ENCODE measurements around the gene ERBB4.
"Not testable (repeated sequence)": the region's sequence is repeated elsewhere in the genome, so short reads cannot be mapped to it uniquely, and the experiment has no call there.

Gene ERBB4

DNA sequence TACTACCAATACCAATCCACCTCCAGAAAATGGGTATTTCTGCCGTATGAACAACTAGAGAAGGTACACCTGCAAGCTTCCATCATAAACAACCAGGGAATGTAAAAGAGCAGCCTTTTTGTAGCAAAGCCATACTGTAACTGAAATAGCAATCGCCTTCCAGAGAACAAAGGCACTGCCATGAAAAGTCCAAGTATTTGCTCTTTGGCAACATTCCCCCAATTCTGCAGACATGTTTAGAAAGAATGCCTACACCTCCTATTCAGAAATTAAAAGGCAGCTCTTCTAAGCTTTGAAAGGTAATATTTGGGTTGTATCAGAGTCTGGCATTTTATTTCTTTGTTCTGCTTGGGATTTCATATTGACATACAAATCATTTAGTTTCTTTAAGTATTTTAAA lies 487.7 kb downstream of the ERBB4 start:
- no peak for DNase-seq

DNA sequence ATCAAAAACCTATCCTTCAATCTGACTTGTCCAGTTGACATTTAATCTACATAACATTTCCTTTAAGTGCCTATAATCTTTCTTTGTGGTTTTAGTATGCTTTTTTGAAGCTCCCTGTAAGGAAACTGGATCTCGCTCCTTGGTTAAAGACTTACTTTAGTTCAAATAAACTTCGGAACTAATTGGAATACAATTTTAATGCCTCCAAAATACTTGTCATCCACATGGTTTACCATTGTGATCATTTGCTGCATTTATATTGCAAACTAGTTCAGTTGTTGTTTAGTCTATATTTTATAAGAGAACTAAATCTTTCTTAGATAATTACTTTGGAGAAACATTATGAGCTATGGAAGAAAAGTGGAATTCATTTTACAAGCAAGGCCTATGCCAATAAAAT lies 496.0 kb downstream of the ERBB4 start:
- no peak for DNase-seq

GRCh38 chr2:212037062-212037461 lies 501.5 kb downstream of the ERBB4 start:
- DNase-seq, result no peak

DNA sequence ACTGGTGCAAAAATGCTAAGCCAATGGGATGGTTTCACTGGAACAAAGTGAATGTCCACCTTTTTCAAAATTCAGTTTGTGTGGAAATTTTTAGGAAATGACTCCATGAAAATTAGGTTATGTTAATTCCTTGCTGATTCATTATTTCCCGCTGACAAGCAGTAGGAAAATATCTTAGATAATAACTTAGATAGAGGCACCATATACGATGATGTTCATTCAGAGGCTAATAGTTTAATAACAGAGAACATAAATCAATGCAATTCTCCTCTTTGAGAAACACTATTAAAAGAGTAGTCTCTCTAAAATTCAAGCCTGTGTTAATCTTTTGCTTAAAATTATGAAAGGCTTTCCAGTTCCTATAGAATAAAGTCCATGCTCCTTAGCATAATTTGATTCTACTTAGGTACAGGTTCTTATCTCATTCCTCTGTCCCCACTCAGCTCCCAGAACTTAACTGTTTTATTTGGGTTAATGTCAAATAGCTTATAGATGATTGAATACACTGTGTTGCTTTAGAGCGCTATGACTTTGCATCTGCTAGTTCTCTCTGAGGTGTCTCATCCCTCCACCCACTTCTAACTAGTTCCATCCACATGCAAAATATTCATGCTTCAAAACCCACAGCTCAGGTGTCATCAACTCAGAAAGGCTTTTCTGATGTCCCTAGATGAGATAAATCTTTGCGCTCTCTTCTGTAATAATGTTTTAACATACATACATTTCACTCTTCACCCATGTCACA lies 503.6 kb downstream of the ERBB4 start:
- DNase-seq, result peak; percentile 49

- no peak for DNase-seq
These were observed 504.7 kb downstream of the ERBB4 start for GRCh38 chr2:212033888-212034287.

GRCh38 chr2:212032536-212033219 lies 505.9 kb downstream of the ERBB4 start:
- DNase-seq, result peak; percentile 71

GRCh38 chr2:212032032-212032431 lies 506.6 kb downstream of the ERBB4 start:
- DNase-seq, result peak; percentile 91

DNA sequence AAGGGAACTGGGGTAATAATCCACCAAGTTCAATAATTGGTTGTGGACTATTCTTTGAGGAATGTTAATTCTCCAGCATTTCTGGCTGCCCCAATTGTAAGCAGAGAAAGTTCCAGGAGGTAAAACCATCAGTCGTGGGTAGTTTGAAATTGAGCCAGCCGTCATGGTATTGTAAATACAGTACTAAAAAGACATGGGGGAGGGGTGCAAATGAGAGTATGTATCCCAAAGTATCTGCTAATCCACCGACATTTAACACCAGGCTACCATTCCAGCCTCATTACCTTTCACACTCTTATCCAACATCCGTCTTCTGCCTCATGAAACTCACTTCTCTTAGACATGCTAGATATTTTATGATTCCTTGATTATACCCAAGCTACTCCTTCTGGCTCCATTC lies 507.9 kb downstream of the ERBB4 start:
- DNase-seq, result no peak

DNA sequence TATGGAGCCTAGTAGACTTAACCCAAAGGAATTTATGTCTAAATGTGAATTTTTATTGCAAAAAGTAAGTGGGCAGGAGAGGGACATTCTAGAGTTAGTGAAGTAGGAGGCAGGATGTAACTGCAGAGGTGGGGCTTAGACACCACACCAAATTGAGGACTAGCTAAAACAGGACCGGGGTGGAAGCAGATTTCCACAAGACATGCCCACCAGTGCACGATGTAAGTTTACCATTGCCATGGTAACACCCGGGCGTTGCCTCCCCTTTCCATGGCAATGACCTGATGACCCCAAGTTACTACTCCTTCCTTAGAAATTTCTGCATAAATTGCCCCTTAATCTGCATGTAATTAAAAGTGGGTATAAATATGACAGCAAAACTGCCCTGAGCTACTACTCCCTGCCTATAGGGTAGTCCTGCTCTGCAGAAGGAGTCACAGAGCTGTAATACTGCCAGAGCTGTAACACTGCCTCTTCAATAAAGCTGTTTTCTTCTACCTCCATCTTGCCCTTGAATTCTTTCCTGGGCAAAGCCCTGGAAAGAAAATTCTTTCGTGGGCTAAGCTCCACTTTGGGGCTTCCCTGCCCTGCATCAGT lies 509.7 kb downstream of the ERBB4 start:
- no peak for DNase-seq

GRCh38 chr2:212027681-212028628 lies 510.6 kb downstream of the ERBB4 start:
- peak; percentile 76 for DNase-seq

GRCh38 chr2:212024040-212024439 lies 514.6 kb downstream of the ERBB4 start:
- no peak for DNase-seq

- DNase-seq, result no peak
These were observed 515.6 kb downstream of the ERBB4 start for GRCh38 chr2:212022966-212023365.

- peak; percentile 92 for DNase-seq
These were observed 516.7 kb downstream of the ERBB4 start for GRCh38 chr2:212021947-212022346.

DNA sequence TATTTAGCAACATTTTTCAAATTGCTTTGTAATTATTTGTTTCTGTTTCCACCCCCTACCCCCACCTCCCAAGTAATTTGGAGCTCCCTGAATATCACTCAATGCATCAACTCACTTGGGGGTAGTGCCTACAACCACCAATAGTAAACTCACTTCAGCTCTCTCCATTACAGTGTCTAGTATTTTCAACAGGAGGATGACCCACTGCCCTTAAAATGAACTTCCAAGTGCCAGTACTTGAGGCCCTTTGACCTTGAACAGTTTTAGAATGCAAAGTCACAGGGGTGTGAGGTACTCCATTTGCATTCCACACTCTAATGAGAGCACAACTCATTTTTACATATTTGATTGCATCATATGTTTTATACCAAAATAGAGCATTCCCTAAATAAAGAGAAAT lies 523.0 kb downstream of the ERBB4 start:
- DNase-seq, result no peak

DNA sequence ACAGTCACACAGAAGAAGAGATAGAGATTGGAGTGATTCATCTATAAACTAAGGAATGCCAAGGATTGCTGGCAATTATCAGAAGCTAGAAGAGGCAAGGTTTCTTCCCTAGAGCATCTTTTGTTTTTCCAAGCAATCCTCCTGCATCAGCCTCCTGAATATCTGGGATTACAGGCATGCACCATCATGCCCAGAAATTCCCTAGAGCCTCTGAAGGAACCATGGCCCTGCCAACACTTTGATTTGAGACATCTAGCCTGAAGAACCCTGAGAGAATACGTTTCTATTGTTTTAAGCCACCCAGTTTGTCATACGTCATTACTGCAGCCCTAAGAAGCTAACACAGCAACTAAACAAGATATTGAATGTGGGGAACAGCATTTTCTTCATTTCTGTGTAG lies 525.0 kb downstream of the ERBB4 start:
- peak; percentile 83 for DNase-seq

GRCh38 chr2:212010305-212010704 lies 528.3 kb downstream of the ERBB4 start:
- DNase-seq, result not testable (repeated sequence)

DNA sequence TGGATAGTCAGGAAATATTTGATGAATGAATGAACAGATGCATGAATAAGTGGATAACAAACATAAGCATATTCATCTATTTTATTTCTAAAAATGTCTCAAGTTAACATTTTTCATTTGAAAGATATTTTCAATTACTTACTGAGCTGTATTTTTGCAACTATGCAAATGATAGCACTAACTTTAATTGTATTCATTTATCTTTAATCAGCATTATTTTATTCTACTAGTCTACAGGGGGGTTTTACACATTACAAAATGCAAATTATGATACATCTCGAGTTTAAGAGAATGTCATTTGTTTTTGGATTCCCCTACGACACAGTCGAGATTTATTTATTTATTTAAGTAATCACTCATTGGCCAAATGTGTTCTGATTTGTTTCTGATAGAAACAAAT lies 530.6 kb downstream of the ERBB4 start:
- no peak for DNase-seq

- peak; percentile 50 for DNase-seq
These were observed 533.4 kb downstream of the ERBB4 start for GRCh38 chr2:212005085-212005671.

- DNase-seq, result no peak
These were observed 537.3 kb downstream of the ERBB4 start for GRCh38 chr2:212001325-212001724.

DNA sequence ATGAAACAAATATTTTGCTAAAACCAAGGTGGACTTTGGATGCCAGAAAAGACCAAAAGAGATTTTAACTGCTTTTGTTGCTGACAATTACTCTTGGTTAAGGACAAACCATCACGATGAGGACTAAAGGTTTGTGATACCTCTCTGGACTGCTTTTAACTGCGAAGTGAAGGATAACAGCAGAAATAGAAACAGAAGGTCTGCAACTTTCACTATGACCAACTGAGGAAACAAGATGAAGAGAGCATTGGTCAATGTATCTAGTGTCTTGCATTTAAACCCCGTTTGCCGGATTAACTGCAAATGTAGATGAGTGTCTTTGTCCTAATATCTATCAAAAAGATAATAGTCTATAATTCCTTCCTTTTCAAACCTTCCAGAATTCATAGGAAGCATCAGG lies 541.7 kb downstream of the ERBB4 start:
- DNase-seq, result no peak

- DNase-seq, result no peak
These were observed 543.8 kb downstream of the ERBB4 start for GRCh38 chr2:211994806-211995205.

- DNase-seq, result no peak
These were observed 548.3 kb downstream of the ERBB4 start for GRCh38 chr2:211990335-211990734.

Measured in fibroblast of skin of back (primary cell).